GM19043 (cell line): ENCODE measurements around the gene JAM3.
"Not testable (repeated sequence)": the region's sequence is repeated elsewhere in the genome, so short reads cannot be mapped to it uniquely, and the experiment has no call there.

Source experiments
- ATAC-seq: cut with Tn5 transposase; IDR thresholded peaks from one replicate; pipeline ENCODE4 v1.9.1; 2021; ENCODE audit warnings: low read depth; ENCODE audit not compliant: unreplicated experiment

Gene JAM3

GRCh38 chr11:134170919-134171281 is 102.0 kb downstream of the JAM3 start:
- no peak for ATAC-seq

- ATAC-seq = no peak
Measured at GRCh38 chr11:134171951-134172350, 103.1 kb downstream of the JAM3 start.

GRCh38 chr11:134173296-134173695 is 104.4 kb downstream of the JAM3 start:
- no peak for ATAC-seq

GRCh38 chr11:134176284-134176683 is 107.4 kb downstream of the JAM3 start:
- no peak for ATAC-seq

GRCh38 chr11:134178032-134178674 is 109.3 kb downstream of the JAM3 start:
- ATAC-seq = no peak

GRCh38 chr11:134181707-134182106 is 112.8 kb downstream of the JAM3 start:
- ATAC-seq = no peak

- not testable (repeated sequence) for ATAC-seq
Measured at GRCh38 chr11:134188092-134188491, 119.2 kb downstream of the JAM3 start.

- ATAC-seq = no peak
Measured at GRCh38 chr11:134196756-134197155, 127.9 kb downstream of the JAM3 start.

GRCh38 chr11:134199531-134199930 is 130.7 kb downstream of the JAM3 start:
- no peak for ATAC-seq

- no peak for ATAC-seq
Measured at GRCh38 chr11:134200688-134201087, 131.8 kb downstream of the JAM3 start.
